Measurements from ENCODE around the gene IP6K1.

IP6K1 gene

GRCh38 chr3:49812916-49813496, 26.7 kb upstream of the IP6K1 start:
- WGBS (ENCODE audit: extremely low coverage, insufficient coverage, low lambda C conversion rate), result no CpG with 5 or more reads among the region's 9 CpGs

GRCh38 chr3:49807431-49808114, 21.2 kb upstream of the IP6K1 start:
- H2BK5ac ChIP-seq (ENCODE audit: low read length), result no peak overlapping the region
- no peak overlapping the region for H3K4ac ChIP-seq (ENCODE audit: low read depth, low read length)
- no peak overlapping the region for H3K27ac ChIP-seq (ENCODE audit: low read depth, low read length)
- DNase-seq, result no peak
- no peak overlapping the region for H3K4me2 ChIP-seq (ENCODE audit: low read length)
- H3K27me3 ChIP-seq (ENCODE audit: insufficient read depth, low read length, poor library complexity), result no peaks in the 10 kb centered on the region
- H3K4me3 ChIP-seq (ENCODE audit: low read length), result no peak overlapping the region
- no peaks in the 10 kb centered on the region for H3K79me2 ChIP-seq (ENCODE audit: control insufficient read depth, insufficient read depth, low read length)
- no peak overlapping the region for H3K18ac ChIP-seq (ENCODE audit: low read length)
- H3K79me1 ChIP-seq (ENCODE audit: low read length), result no peaks in the 10 kb centered on the region
- H2BK120ac ChIP-seq (ENCODE audit: low read depth, low read length), result no peak overlapping the region
- H2AK5ac ChIP-seq (ENCODE audit: low read length), result no peak overlapping the region
- no peak overlapping the region for H3K9ac ChIP-seq (ENCODE audit: low read length)
- no peak overlapping the region for H3K56ac ChIP-seq (ENCODE audit: low read length)
- WGBS (ENCODE audit: extremely low coverage, insufficient coverage, low lambda C conversion rate), result no CpG with 5 or more reads among the region's 13 CpGs
- no peak overlapping the region for H2BK15ac ChIP-seq (replicated peaks; ENCODE audit: low read depth)
- no peak overlapping the region for H4K5ac ChIP-seq (ENCODE audit: low read length)
- H3K36me3 ChIP-seq (ENCODE audit: control insufficient read depth, insufficient read depth, low read length), result no peaks in the 10 kb centered on the region
- H3K23ac ChIP-seq (ENCODE audit: low read length), result no peak overlapping the region
- no peak overlapping the region for H4K8ac ChIP-seq (ENCODE audit: low read depth, low read length)
- H3K4me1 ChIP-seq (ENCODE audit: control insufficient read depth, low read depth, low read length), result peaks cover 8% of the 10 kb centered on the region

More at GRCh38 chr3:49812916-49813496, 26.7 kb upstream of the IP6K1 start:
- no peak overlapping the region for H3K18ac ChIP-seq (ENCODE audit: low read length)
- H3K4me3 ChIP-seq (ENCODE audit: low read length), result no peak overlapping the region
- no peaks in the 10 kb centered on the region for H3K4me1 ChIP-seq (ENCODE audit: control insufficient read depth, low read depth, low read length)
- H3K27me3 ChIP-seq (ENCODE audit: insufficient read depth, low read length, poor library complexity), result no peaks in the 10 kb centered on the region
- H3K4me2 ChIP-seq (ENCODE audit: low read length), result no peak overlapping the region
- no peak for DNase-seq
- H3K36me3 ChIP-seq (ENCODE audit: control insufficient read depth, insufficient read depth, low read length), result no peaks in the 10 kb centered on the region
- no peak overlapping the region for H4K5ac ChIP-seq (ENCODE audit: low read length)
- no peak overlapping the region for H2BK15ac ChIP-seq (replicated peaks; ENCODE audit: low read depth)
- no peak overlapping the region for H3K23ac ChIP-seq (ENCODE audit: low read length)
- no peak overlapping the region for H3K56ac ChIP-seq (ENCODE audit: low read length)
- H3K9ac ChIP-seq (ENCODE audit: low read length), result no peak overlapping the region
- H3K79me2 ChIP-seq (ENCODE audit: control insufficient read depth, insufficient read depth, low read length), result no peaks in the 10 kb centered on the region
- H3K27ac ChIP-seq (ENCODE audit: low read depth, low read length), result no peak overlapping the region
- no peak overlapping the region for H4K8ac ChIP-seq (ENCODE audit: low read depth, low read length)
- no peak overlapping the region for H2BK5ac ChIP-seq (ENCODE audit: low read length)
- no peak overlapping the region for H2BK120ac ChIP-seq (ENCODE audit: low read depth, low read length)
- no peaks in the 10 kb centered on the region for H3K79me1 ChIP-seq (ENCODE audit: low read length)
- no peak overlapping the region for H2AK5ac ChIP-seq (ENCODE audit: low read length)
- no peak overlapping the region for H3K4ac ChIP-seq (ENCODE audit: low read depth, low read length)

- no peak overlapping the region for H3K4me3 ChIP-seq (ENCODE audit: low read length)
- H3K36me3 ChIP-seq (ENCODE audit: control insufficient read depth, insufficient read depth, low read length), result no peaks in the 10 kb centered on the region
- H3K79me2 ChIP-seq (ENCODE audit: control insufficient read depth, insufficient read depth, low read length), result no peaks in the 10 kb centered on the region
- no peak overlapping the region for H3K27ac ChIP-seq (ENCODE audit: low read depth, low read length)
- WGBS (ENCODE audit: extremely low coverage, insufficient coverage, low lambda C conversion rate), result no CpG with 5 or more reads among the region's 2 CpGs
- no peak overlapping the region for H3K4ac ChIP-seq (ENCODE audit: low read depth, low read length)
- H3K4me1 ChIP-seq (ENCODE audit: control insufficient read depth, low read depth, low read length), result peaks cover 8% of the 10 kb centered on the region
- DNase-seq, result no peak
- peak overlapping the region; percentile 68 for H2BK5ac ChIP-seq (ENCODE audit: low read length)
- no peak overlapping the region for H2BK15ac ChIP-seq (replicated peaks; ENCODE audit: low read depth)
- no peak overlapping the region for H2BK120ac ChIP-seq (ENCODE audit: low read depth, low read length)
- no peak overlapping the region for H3K4me2 ChIP-seq (ENCODE audit: low read length)
- H3K79me1 ChIP-seq (ENCODE audit: low read length), result no peaks in the 10 kb centered on the region
- no peak overlapping the region for H3K23ac ChIP-seq (ENCODE audit: low read length)
- H2AK5ac ChIP-seq (ENCODE audit: low read length), result peak overlapping the region; percentile 97
- H3K18ac ChIP-seq (ENCODE audit: low read length), result no peak overlapping the region
- no peak overlapping the region for H4K8ac ChIP-seq (ENCODE audit: low read depth, low read length)
- peak overlapping the region; percentile 67 for H3K56ac ChIP-seq (ENCODE audit: low read length)
- H3K9ac ChIP-seq (ENCODE audit: low read length), result peak overlapping the region; percentile 13
- H3K27me3 ChIP-seq (ENCODE audit: insufficient read depth, low read length, poor library complexity), result no peaks in the 10 kb centered on the region
- no peak overlapping the region for H4K5ac ChIP-seq (ENCODE audit: low read length)
Measured at GRCh38 chr3:49806850-49807249, 20.5 kb upstream of the IP6K1 start.

- no peaks in the 10 kb centered on the region for H3K79me2 ChIP-seq (ENCODE audit: control insufficient read depth, insufficient read depth, low read length)
- H2BK15ac ChIP-seq (replicated peaks; ENCODE audit: low read depth), result no peak overlapping the region
- H4K5ac ChIP-seq (ENCODE audit: low read length), result no peak overlapping the region
- H3K79me1 ChIP-seq (ENCODE audit: low read length), result no peaks in the 10 kb centered on the region
- H4K8ac ChIP-seq (ENCODE audit: low read depth, low read length), result no peak overlapping the region
- H2BK120ac ChIP-seq (ENCODE audit: low read depth, low read length), result peak overlapping the region; percentile 19
- peak overlapping the region; percentile 13 for H3K9ac ChIP-seq (ENCODE audit: low read length)
- no peak overlapping the region for H3K27ac ChIP-seq (ENCODE audit: low read depth, low read length)
- peak overlapping the region; percentile 97 for H2AK5ac ChIP-seq (ENCODE audit: low read length)
- no CpG with 5 or more reads among the region's 11 CpGs for WGBS (ENCODE audit: extremely low coverage, insufficient coverage, low lambda C conversion rate)
- H3K4me3 ChIP-seq (ENCODE audit: low read length), result no peak overlapping the region
- no peak overlapping the region for H3K4me2 ChIP-seq (ENCODE audit: low read length)
- H3K18ac ChIP-seq (ENCODE audit: low read length), result peak overlapping the region; percentile 11
- H3K4ac ChIP-seq (ENCODE audit: low read depth, low read length), result no peak overlapping the region
- peaks cover 8% of the 10 kb centered on the region for H3K4me1 ChIP-seq (ENCODE audit: control insufficient read depth, low read depth, low read length)
- peak; percentile 64 for DNase-seq
- peak overlapping the region; percentile 67 for H3K56ac ChIP-seq (ENCODE audit: low read length)
- no peaks in the 10 kb centered on the region for H3K36me3 ChIP-seq (ENCODE audit: control insufficient read depth, insufficient read depth, low read length)
- H3K23ac ChIP-seq (ENCODE audit: low read length), result no peak overlapping the region
- H2BK5ac ChIP-seq (ENCODE audit: low read length), result no peak overlapping the region
- H3K27me3 ChIP-seq (ENCODE audit: insufficient read depth, low read length, poor library complexity), result no peaks in the 10 kb centered on the region
Measured at GRCh38 chr3:49805897-49806701, 19.8 kb upstream of the IP6K1 start.

- no CpG with 5 or more reads among the region's 3 CpGs for WGBS (ENCODE audit: extremely low coverage, insufficient coverage, low lambda C conversion rate)
- H3K79me2 ChIP-seq (ENCODE audit: control insufficient read depth, insufficient read depth, low read length), result no peaks in the 10 kb centered on the region
- no peak overlapping the region for H3K4ac ChIP-seq (ENCODE audit: low read depth, low read length)
- H2AK5ac ChIP-seq (ENCODE audit: low read length), result no peak overlapping the region
- no peak overlapping the region for H4K8ac ChIP-seq (ENCODE audit: low read depth, low read length)
- no peak overlapping the region for H2BK15ac ChIP-seq (replicated peaks; ENCODE audit: low read depth)
- H2BK120ac ChIP-seq (ENCODE audit: low read depth, low read length), result peak overlapping the region; percentile 19
- H3K27me3 ChIP-seq (ENCODE audit: insufficient read depth, low read length, poor library complexity), result no peaks in the 10 kb centered on the region
- H4K5ac ChIP-seq (ENCODE audit: low read length), result no peak overlapping the region
- H3K27ac ChIP-seq (ENCODE audit: low read depth, low read length), result no peak overlapping the region
- H3K9ac ChIP-seq (ENCODE audit: low read length), result no peak overlapping the region
- no peak for DNase-seq
- H3K4me1 ChIP-seq (ENCODE audit: control insufficient read depth, low read depth, low read length), result peaks cover 8% of the 10 kb centered on the region
- peak overlapping the region; percentile 50 for H3K56ac ChIP-seq (ENCODE audit: low read length)
- H3K79me1 ChIP-seq (ENCODE audit: low read length), result no peaks in the 10 kb centered on the region
- H3K4me3 ChIP-seq (ENCODE audit: low read length), result no peak overlapping the region
- no peak overlapping the region for H2BK5ac ChIP-seq (ENCODE audit: low read length)
- H3K18ac ChIP-seq (ENCODE audit: low read length), result no peak overlapping the region
- no peak overlapping the region for H3K23ac ChIP-seq (ENCODE audit: low read length)
- no peaks in the 10 kb centered on the region for H3K36me3 ChIP-seq (ENCODE audit: control insufficient read depth, insufficient read depth, low read length)
- no peak overlapping the region for H3K4me2 ChIP-seq (ENCODE audit: low read length)
Measured at GRCh38 chr3:49805367-49805782, 19.0 kb upstream of the IP6K1 start.
